IMR-90 (cell line): ENCODE measurements around the gene RRP8. TPM values are rescaled to one million over a fixed set of nuclear protein-coding genes. Genes with fewer than 3 reads are reported as not detected.

Source experiments
- ATAC-seq: fragments of 200-7000 bp; cut with Tn5 transposase; 2 replicates; pipeline ENCODE4 v1.9.1; 2020; ENCODE audit warnings: low read depth, mild to moderate bottlenecking, moderate library complexity
- BruUV-seq: library from RNA; stranded (reverse); fragments of 400-500 nt; replicated peaks from 2 replicates; lab custom pipeline; 2021; lab: Mats Ljungman, UMichigan
- CTCF ChIA-PET: fragments of 300-600 bp; formaldehyde crosslinking; extraction: SDS; loops from one replicate; lab custom pipeline; 2021; ENCODE audit warnings: antibody characterized with exemption; lab: Yijun Ruan, JAX
- POLR2A ChIA-PET: fragments of 300-600 bp; sonication (Branson Sonifier 250); formaldehyde crosslinking; loops from one replicate; lab custom pipeline; 2022; ENCODE audit warnings: antibody characterized with exemption; ENCODE audit not compliant: unreplicated experiment; lab: Charles Lee
- DNase-seq: peaks from one replicate; pipeline ENCODE4 v3.0.0; 2013
- H2AFZ ChIP-seq: replicated peaks from 2 replicates; pipeline ENCODE3; 2013; ENCODE audit warnings: low read length, mild to moderate bottlenecking; ENCODE audit not compliant: poor library complexity
- H2AK5ac ChIP-seq: 2 replicates; pipeline ENCODE4 v1.6.1; 2013; ENCODE audit warnings: low read depth, low read length, inconsistent platforms
- H2AK9ac ChIP-seq: replicated peaks from 2 replicates; pipeline ENCODE3; 2013; ENCODE audit warnings: mild to moderate bottlenecking, low read depth, low read length, moderate library complexity; ENCODE audit not compliant: poor library complexity
- H2BK120ac ChIP-seq: 2 replicates; pipeline ENCODE4 v1.6.1; 2013; ENCODE audit warnings: low read depth, low read length, inconsistent platforms
- H2BK15ac ChIP-seq: 3 replicates; pipeline ENCODE4 v1.6.1; 2013; ENCODE audit warnings: low read depth, low read length, inconsistent platforms
- H2BK20ac ChIP-seq: 2 replicates; pipeline ENCODE4 v1.6.1; 2013; ENCODE audit warnings: low read depth, mild to moderate bottlenecking, inconsistent platforms, low read length, moderate library complexity
- H2BK5ac ChIP-seq: 2 replicates; pipeline ENCODE4 v1.6.1; 2013; ENCODE audit warnings: mild to moderate bottlenecking, low read depth, low read length, inconsistent platforms; ENCODE audit not compliant: poor library complexity, severe bottlenecking
- H3K14ac ChIP-seq: replicated peaks from 2 replicates; pipeline ENCODE4 v1.6.1; 2013; ENCODE audit warnings: low read depth, low read length, inconsistent platforms
- H3K18ac ChIP-seq: 2 replicates; pipeline ENCODE4 v1.6.1; 2013; ENCODE audit warnings: low read depth, low read length, control low read depth
- H3K23ac ChIP-seq: 2 replicates; pipeline ENCODE4 v1.6.1; 2013; ENCODE audit warnings: low read depth, low read length, inconsistent platforms
- H3K27ac ChIP-seq: 2 replicates; pipeline ENCODE4 v1.5.1; 2013; ENCODE audit warnings: mild to moderate bottlenecking, control low read depth, low read length; ENCODE audit not compliant: insufficient read depth
- H3K27me3 ChIP-seq: 2 replicates; pipeline ENCODE4 v1.6.1; 2013; ENCODE audit warnings: low read length; ENCODE audit not compliant: control insufficient read depth, insufficient read depth
- H3K36me3 ChIP-seq: 2 replicates; pipeline ENCODE4 v1.6.1; 2013; ENCODE audit warnings: low read length, mixed read lengths; ENCODE audit not compliant: control insufficient read depth, insufficient read depth
- H3K4ac ChIP-seq: 2 replicates; pipeline ENCODE4 v1.6.1; 2013; ENCODE audit warnings: low read depth, low read length, inconsistent platforms
- H3K4me1 ChIP-seq: 2 replicates; pipeline ENCODE4 v1.6.1; 2013; ENCODE audit warnings: low read length, mixed read lengths; ENCODE audit not compliant: control insufficient read depth, insufficient read depth
- H3K4me2 ChIP-seq: 2 replicates; pipeline ENCODE4 v1.6.1; 2013; ENCODE audit warnings: low read depth, mild to moderate bottlenecking, control low read depth, low read length, moderate library complexity
- H3K4me3 ChIP-seq: 2 replicates; pipeline ENCODE4 v1.5.1; 2013; ENCODE audit warnings: low read depth, mild to moderate bottlenecking, control low read depth, low read length, moderate library complexity; ENCODE audit not compliant: insufficient read depth
- H3K56ac ChIP-seq: 2 replicates; pipeline ENCODE4 v1.6.1; 2013; ENCODE audit warnings: low read length, inconsistent platforms; ENCODE audit not compliant: insufficient read depth; ENCODE audit errors: extremely low read depth
- H3K79me1 ChIP-seq, 2 experiments: 2 replicates each; pipeline ENCODE4 v1.6.1; 2013; ENCODE audit warnings: low read length in 2 of 2, inconsistent platforms in 1 of 2, low read depth in 1 of 2
- H3K9ac ChIP-seq: 2 replicates; pipeline ENCODE4 v1.6.1; 2013; ENCODE audit warnings: low read depth, low read length, control low read depth
- H3K9me1 ChIP-seq: 2 replicates; pipeline ENCODE4 v1.6.1; 2013; ENCODE audit warnings: low read length, inconsistent platforms; ENCODE audit not compliant: insufficient read depth
- H3K9me3 ChIP-seq: 2 replicates; pipeline ENCODE4 v1.6.1; 2013; ENCODE audit warnings: low read length; ENCODE audit not compliant: control insufficient read depth, insufficient read depth
- H4K20me1 ChIP-seq: 2 replicates; pipeline ENCODE4 v1.6.1; 2013; ENCODE audit warnings: low read length, inconsistent platforms; ENCODE audit not compliant: insufficient read depth
- H4K5ac ChIP-seq: 2 replicates; pipeline ENCODE4 v1.6.1; 2013; ENCODE audit warnings: mild to moderate bottlenecking, low read depth, low read length, control low read depth
- H4K8ac ChIP-seq, 2 experiments: 2 replicates each; pipeline ENCODE4 v1.6.1; 2013; ENCODE audit warnings: low read depth in 2 of 2, low read length in 2 of 2, control low read depth in 1 of 2, inconsistent platforms in 1 of 2
- H4K91ac ChIP-seq: 2 replicates; pipeline ENCODE4 v1.6.1; 2013; ENCODE audit warnings: low read depth, low read length, inconsistent platforms; ENCODE audit not compliant: insufficient read depth
- BHLHE40 ChIP-seq: fragments of 150-350 bp; IDR thresholded peaks from 2 replicates; pipeline ENCODE4 v1.6.1; 2016; ENCODE audit warnings: mild to moderate bottlenecking, low read depth, low read length
- CEBPB ChIP-seq: IDR thresholded peaks from 2 replicates; pipeline ENCODE4 v1.6.1; 2012; ENCODE audit warnings: low read depth, low read length, improper control_type of control experiment
- CHD1 ChIP-seq: IDR thresholded peaks from 2 replicates; pipeline ENCODE4 v1.6.1; 2012; ENCODE audit warnings: low read depth, low read length, improper control_type of control experiment
- CTCF ChIP-seq: conservative IDR thresholded peaks from 2 replicates; pipeline ENCODE4 v1.5.1; 2012; ENCODE audit warnings: mild to moderate bottlenecking, low read depth, low read length, improper control_type of control experiment
- ELK1 ChIP-seq: fragments of 150-350 bp; IDR thresholded peaks from 2 replicates; pipeline ENCODE4 v1.6.1; 2016; ENCODE audit warnings: low read depth, mild to moderate bottlenecking, low read length, moderate library complexity, borderline replicate concordance
- MAFK ChIP-seq: IDR thresholded peaks from 2 replicates; pipeline ENCODE4 v1.6.1; 2012; ENCODE audit warnings: low read depth, low read length, improper control_type of control experiment
- MAZ ChIP-seq: IDR thresholded peaks from 2 replicates; pipeline ENCODE4 v1.6.1; 2012; ENCODE audit warnings: low read depth, mild to moderate bottlenecking, low read length, improper control_type of control experiment, moderate library complexity, borderline replicate concordance
- MXI1 ChIP-seq: IDR thresholded peaks from 2 replicates; pipeline ENCODE4 v1.6.1; 2012; ENCODE audit warnings: low read depth, mild to moderate bottlenecking, low read length, moderate library complexity, borderline replicate concordance
- NFE2L2 ChIP-seq: fragments of 150-350 bp; IDR thresholded peaks from 2 replicates; pipeline ENCODE4 v1.6.1; 2016; ENCODE audit warnings: low read depth, mild to moderate bottlenecking, low read length
- POLR2A ChIP-seq: IDR thresholded peaks from 2 replicates; pipeline ENCODE4 v1.6.1; 2012; ENCODE audit warnings: mild to moderate bottlenecking, low read depth, low read length
- RAD21 ChIP-seq: IDR thresholded peaks from 2 replicates; pipeline ENCODE4 v1.6.1; 2012; ENCODE audit warnings: low read length, improper control_type of control experiment
- RCOR1 ChIP-seq: IDR thresholded peaks from 2 replicates; pipeline ENCODE4 v1.6.1; 2012; ENCODE audit warnings: mild to moderate bottlenecking, low read length, improper control_type of control experiment; ENCODE audit not compliant: insufficient replicate concordance
- RFX5 ChIP-seq: IDR thresholded peaks from 2 replicates; pipeline ENCODE4 v1.8.0; 2012; ENCODE audit warnings: low read depth, mild to moderate bottlenecking, low read length, moderate library complexity
- SMC3 ChIP-seq: fragments of 150-350 bp; IDR thresholded peaks from 2 replicates; pipeline ENCODE4 v1.6.1; 2016; ENCODE audit warnings: low read depth, mild to moderate bottlenecking, antibody characterized with exemption, low read length, moderate library complexity
- USF2 ChIP-seq: fragments of 150-350 bp; IDR thresholded peaks from 2 replicates; pipeline ENCODE4 v1.6.1; 2017; ENCODE audit warnings: mild to moderate bottlenecking, antibody characterized with exemption, low read length, low read depth
- WGBS, 2 experiments: methylation state at CpG; one replicate each; pipeline versions ENCODE4 v1.1.5 to v1.1.7; 2013; ENCODE audit warnings: missing lambda C conversion rate in 2 of 2; ENCODE audit not compliant: insufficient read length in 1 of 2; ENCODE audit errors: extremely low coverage in 2 of 2; 5-methylcytosine and 5-hydroxymethylcytosine counted together
- dilution Hi-C: fragments of 300-500 bp; cut with HindIII; formaldehyde crosslinking; loops from one replicate; pipeline ENCODE4 v1.14.3; 2018; ENCODE audit warnings: low sequenced_read_pairs; ENCODE audit not compliant: unreplicated experiment
- in situ Hi-C: fragments of 300-500 bp; cut with MboI; formaldehyde crosslinking; loops from 3 replicates; pipeline ENCODE4 v1.14.3; 2019; ENCODE audit warnings: low sequenced_read_pairs, inconsistent platforms, mixed read lengths
- intact Hi-C: fragments of 100-400 bp; cut with micrococcal nuclease; formaldehyde crosslinking; loops from 2 replicates; pipeline ENCODE4 v1.10.0; 2022
- polyA plus RNA-seq, 3 experiments: library from polyadenylated mRNA; depleted of rRNA; stranded (reverse); fragments of >200 nt; gene quantifications; 2 replicates each; pipeline ENCODE4 v1.2.3, GENCODE V29; 2012; ENCODE audit warnings: low replicate concordance in 1 of 3
- total RNA-seq: library from RNA; depleted of rRNA; stranded (reverse); fragments of >200 nt; gene quantifications from 2 replicates; pipeline ENCODE4 v1.2.3, GENCODE V29; 2012

Gene RRP8
- total and polyA plus RNA-seq, 2 of the 4 experiments (the other 2 are of a cell fraction): 10.8 to 11.5 TPM

- Histone ChIP-seq H3K23ac (no peak overlapping the region), H3K4me2 (no peak overlapping the region), H2AK5ac (no peak overlapping the region), H4K91ac (no peak overlapping the region), H2BK120ac (no peak overlapping the region), H4K5ac (no peak overlapping the region), H3K56ac (no peak overlapping the region), H2BK20ac (no peak overlapping the region), H3K79me1 (peaks cover 0 to 3% of the 10 kb centered on the region in 2 experiments; a peak in 2 of 4 replicates), H2AK9ac (no peak overlapping the region), H3K27ac (no peak overlapping the region), H3K18ac (no peak overlapping the region), H3K4me3 (no peak overlapping the region), H3K27me3 (no peaks in the 10 kb centered on the region), H3K9ac (no peak overlapping the region), H2BK15ac (no peak overlapping the region), H3K4me1 (peaks cover 9% of the 10 kb centered on the region), H4K8ac (no peak overlapping the region), H3K36me3 (no peaks in the 10 kb centered on the region; the same call in 1 of the 2 replicates), H3K14ac (no peak overlapping the region), H3K9me3 (no peaks in the 10 kb centered on the region), H2BK5ac (no peak overlapping the region), H2AFZ (peak overlapping the region; percentile 53), H3K9me1 (peaks cover 8% of the 10 kb centered on the region; the same call in 1 of the 2 replicates), H4K20me1 (no peaks in the 10 kb centered on the region), H3K4ac (no peak overlapping the region)
- in situ Hi-C loops (no loop called here), dilution Hi-C loops (no loop called here), intact Hi-C loops (no loop called here)
- POLR2A ChIA-PET: no interaction called here
- TF ChIP-seq RFX5 (no peak), CTCF (no peak), MAFK (no peak), POLR2A (no peak), BHLHE40 (no peak), MAZ (no peak), USF2 (no peak), ELK1 (no peak), CHD1 (no peak), RCOR1 (no peak), CEBPB (no peak), RAD21 (no peak), SMC3 (no peak), NFE2L2 (no peak), MXI1 (no peak)
- CTCF ChIA-PET: no interaction called here
- ATAC-seq (no peak), DNase-seq (no peak)
- no TSS peak for BruUV-seq
- WGBS, 2 experiments: 67% methylated on average over 54 of the region's 62 CpGs; no CpG with 5 or more reads in 1 of the 2 experiments
Observed at GRCh38 chr11:6570691-6571427, 32.6 kb downstream of the RRP8 start.
